OCI-LY7 (cell line): ENCODE data around the gene IGFN1. TPM values are rescaled to one million over a fixed set of nuclear protein-coding genes. Genes with fewer than 3 reads are reported as not detected.

Experiments
- BruUV-seq: library from RNA; stranded (reverse); fragments of 400-500 nt; replicated peaks from 2 replicates; lab custom pipeline; 2021; lab: Mats Ljungman, UMichigan
- CTCF ChIA-PET: fragments of 300-600 bp; sonication (Branson Sonifier 250); formaldehyde crosslinking; loops from one replicate; lab custom pipeline; 2022; ENCODE audit warnings: antibody characterized with exemption; ENCODE audit not compliant: unreplicated experiment; lab: Charles Lee
- POLR2A ChIA-PET: fragments of 300-600 bp; sonication (Branson Sonifier 250); formaldehyde crosslinking; loops from one replicate; lab custom pipeline; 2022; ENCODE audit warnings: antibody characterized with exemption; lab: Charles Lee
- DNase-seq: peaks from one replicate; pipeline ENCODE4 v3.0.0-alpha.2; 2015; ENCODE audit warnings: low spot score
- H2AFZ ChIP-seq: fragments of 200-600 bp; sonication (generic), shearing (Covaris generic); 2 replicates; pipeline ENCODE4 v1.6.1; 2014; ENCODE audit warnings: mild to moderate bottlenecking, antibody characterized with exemption, low read length, moderate library complexity
- H3K27ac ChIP-seq: fragments of 200-600 bp; sonication (generic); 2 replicates; pipeline ENCODE4 v1.5.1; 2014; ENCODE audit warnings: mixed run types, low read depth, mild to moderate bottlenecking, moderate library complexity, low read length, inconsistent platforms; ENCODE audit not compliant: poor library complexity, severe bottlenecking
- H3K36me3 ChIP-seq: fragments of 200-600 bp; sonication (generic); 2 replicates; pipeline ENCODE4 v1.6.1; 2014; ENCODE audit warnings: mild to moderate bottlenecking, antibody characterized with exemption, low read length, moderate library complexity, mixed read lengths; ENCODE audit not compliant: insufficient read depth
- H3K4me1 ChIP-seq: fragments of 200-600 bp; sonication (generic); 2 replicates; pipeline ENCODE4 v1.5.1; 2014; ENCODE audit warnings: mild to moderate bottlenecking, low read length; ENCODE audit not compliant: insufficient read depth, poor library complexity, severe bottlenecking
- H3K4me2 ChIP-seq: fragments of 200-600 bp; sonication (generic); 2 replicates; pipeline ENCODE4 v1.6.1; 2014; ENCODE audit warnings: mild to moderate bottlenecking, low read length
- H3K4me3 ChIP-seq: fragments of 200-600 bp; sonication (generic); 2 replicates; pipeline ENCODE4 v1.5.1; 2014; ENCODE audit warnings: mild to moderate bottlenecking, low read depth, low read length; ENCODE audit not compliant: poor library complexity, severe bottlenecking
- H3K79me2 ChIP-seq: fragments of 200-600 bp; sonication (generic); 2 replicates; pipeline ENCODE4 v1.6.1; 2016; ENCODE audit warnings: low read depth, mild to moderate bottlenecking, low read length, moderate library complexity, mixed read lengths; ENCODE audit not compliant: insufficient read depth
- H3K9me2 ChIP-seq: fragments of 200-600 bp; sonication (generic); 2 replicates; pipeline ENCODE4 v1.6.1; 2016; ENCODE audit warnings: mild to moderate bottlenecking, low read length, mixed read lengths; ENCODE audit not compliant: insufficient read depth
- H3K9me3 ChIP-seq: fragments of 200-600 bp; sonication (generic); 2 replicates; pipeline ENCODE4 v1.6.1; 2014; ENCODE audit warnings: mild to moderate bottlenecking, mixed run types, low read length, mixed read lengths
- H4K20me1 ChIP-seq: fragments of 200-600 bp; sonication (generic); 2 replicates; pipeline ENCODE4 v1.6.1; 2014; ENCODE audit warnings: mild to moderate bottlenecking, antibody characterized with exemption, low read length, moderate library complexity, mixed read lengths; ENCODE audit not compliant: insufficient read depth
- EZH2phosphoT487 ChIP-seq: fragments of 200-600 bp; sonication (generic); IDR thresholded peaks from 2 replicates; pipeline ENCODE4 v1.6.1; 2018; ENCODE audit warnings: low read depth, borderline replicate concordance, mild to moderate bottlenecking, mixed run types, antibody characterized with exemption, low read length, moderate library complexity, mixed read lengths
- intact Hi-C: fragments of 100-400 bp; cut with micrococcal nuclease; formaldehyde crosslinking; loops from one replicate; pipeline ENCODE4 v1.10.0; 2022; ENCODE audit not compliant: unreplicated experiment
- total RNA-seq, 2 experiments: library from RNA; depleted of rRNA in 1 of 2; stranded (reverse); fragments of >200 nt in 1 of 2; shearing (Covaris generic) in 1 of 2; gene quantifications; 2 replicates each; pipeline ENCODE4 v1.2.3, GENCODE V29; 2014 to 2022
- TF ChIP-seq, protein P1 (sequence below): fragments of 200-600 bp; sonication (generic); conservative IDR thresholded peaks from 2 replicates; pipeline ENCODE4 v1.5.1; 2014; ENCODE audit warnings: mild to moderate bottlenecking, antibody characterized with exemption, low read length, moderate library complexity, mixed read lengths

Gene IGFN1
- total RNA-seq, 2 experiments from 2014 or later: not detected

DNA sequence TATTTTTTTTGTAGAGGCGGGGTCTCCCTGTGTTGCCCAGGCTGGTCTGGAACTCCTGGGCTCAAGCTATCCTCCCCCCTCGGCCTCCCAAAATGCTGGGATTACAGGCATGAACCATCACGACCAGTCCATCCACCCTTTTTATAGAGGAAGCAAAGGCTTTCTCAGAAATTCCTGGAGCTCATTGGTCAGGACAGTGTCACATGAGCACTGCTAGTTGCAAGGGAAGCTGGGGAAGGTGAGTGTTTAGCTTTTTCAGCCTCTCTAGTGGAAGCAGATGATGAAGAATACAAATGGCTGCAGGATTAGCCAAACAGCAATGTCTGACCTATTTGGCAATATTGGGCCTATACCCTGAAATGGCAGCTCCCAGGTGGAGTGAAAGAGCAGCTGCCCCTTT, 8.0 kb downstream of the IGFN1 start:
- intact Hi-C loops: no loop called here
- no TSS peak for BruUV-seq
- Histone ChIP-seq H3K36me3 (no peaks in the 10 kb centered on the region), H3K9me3 (no peaks in the 10 kb centered on the region), H3K79me2 (no peaks in the 10 kb centered on the region), H4K20me1 (no peaks in the 10 kb centered on the region), H3K27ac (no peak overlapping the region), H3K4me2 (no peak overlapping the region), H3K4me3 (no peak overlapping the region), H3K4me1 (no peaks in the 10 kb centered on the region), H2AFZ (no peak overlapping the region), H3K9me2 (no peaks in the 10 kb centered on the region)
- CTCF ChIA-PET: no interaction called here
- no peak for DNase-seq
- POLR2A ChIA-PET: no interaction called here
- TF ChIP-seq, protein P1, sequence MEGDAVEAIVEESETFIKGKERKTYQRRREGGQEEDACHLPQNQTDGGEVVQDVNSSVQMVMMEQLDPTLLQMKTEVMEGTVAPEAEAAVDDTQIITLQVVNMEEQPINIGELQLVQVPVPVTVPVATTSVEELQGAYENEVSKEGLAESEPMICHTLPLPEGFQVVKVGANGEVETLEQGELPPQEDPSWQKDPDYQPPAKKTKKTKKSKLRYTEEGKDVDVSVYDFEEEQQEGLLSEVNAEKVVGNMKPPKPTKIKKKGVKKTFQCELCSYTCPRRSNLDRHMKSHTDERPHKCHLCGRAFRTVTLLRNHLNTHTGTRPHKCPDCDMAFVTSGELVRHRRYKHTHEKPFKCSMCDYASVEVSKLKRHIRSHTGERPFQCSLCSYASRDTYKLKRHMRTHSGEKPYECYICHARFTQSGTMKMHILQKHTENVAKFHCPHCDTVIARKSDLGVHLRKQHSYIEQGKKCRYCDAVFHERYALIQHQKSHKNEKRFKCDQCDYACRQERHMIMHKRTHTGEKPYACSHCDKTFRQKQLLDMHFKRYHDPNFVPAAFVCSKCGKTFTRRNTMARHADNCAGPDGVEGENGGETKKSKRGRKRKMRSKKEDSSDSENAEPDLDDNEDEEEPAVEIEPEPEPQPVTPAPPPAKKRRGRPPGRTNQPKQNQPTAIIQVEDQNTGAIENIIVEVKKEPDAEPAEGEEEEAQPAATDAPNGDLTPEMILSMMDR: no peak
- TF ChIP-seq EZH2phosphoT487: no peak

- no peak overlapping the region for H3K4me2 ChIP-seq
- no peaks in the 10 kb centered on the region for H3K79me2 ChIP-seq
- BruUV-seq: no TSS peak
- H3K4me1 ChIP-seq: no peaks in the 10 kb centered on the region
- H4K20me1 ChIP-seq: no peaks in the 10 kb centered on the region
- no peaks in the 10 kb centered on the region for H3K9me2 ChIP-seq
- TF ChIP-seq, protein P1: no peak
- H3K9me3 ChIP-seq: no peaks in the 10 kb centered on the region
- H3K4me3 ChIP-seq: no peak overlapping the region
- no peaks in the 10 kb centered on the region for H3K36me3 ChIP-seq
- CTCF ChIA-PET: no interaction called here
- no peak for DNase-seq
- no peak overlapping the region for H2AFZ ChIP-seq
- H3K27ac ChIP-seq: no peak overlapping the region
- POLR2A ChIA-PET: interaction anchor here (0.6 kb wide), 2 partner anchors 331 to 746 kb away, joined by 3 read pairs; no protein-coding TSS in a partner anchor
- intact Hi-C loops: no loop called here
Measured at GRCh38 chr1:201205036-201205435, 14.4 kb downstream of the IGFN1 start.

- TF ChIP-seq, protein P1: no peak
- no peak for TF ChIP-seq EZH2phosphoT487
- Histone ChIP-seq H4K20me1 (no peaks in the 10 kb centered on the region), H3K9me2 (no peaks in the 10 kb centered on the region), H3K4me3 (no peak overlapping the region), H2AFZ (no peak overlapping the region), H3K36me3 (no peaks in the 10 kb centered on the region), H3K79me2 (no peaks in the 10 kb centered on the region), H3K27ac (no peak overlapping the region), H3K4me2 (no peak overlapping the region), H3K4me1 (no peaks in the 10 kb centered on the region), H3K9me3 (no peaks in the 10 kb centered on the region)
- POLR2A ChIA-PET: interaction anchor here (0.6 kb wide), 1 partner anchor 315 kb away, joined by 3 read pairs; no protein-coding TSS in a partner anchor
- CTCF ChIA-PET: no interaction called here
- no TSS peak for BruUV-seq
- intact Hi-C loops: no loop called here
- no peak for DNase-seq
Measured at GRCh38 chr1:201206176-201206575, 15.6 kb downstream of the IGFN1 start.
